MM.1S (cell line): ENCODE results near the gene GPER1.

Source experiments
- DNase-seq: peaks from one replicate; pipeline ENCODE4 v3.0.0-alpha.2; 2015
- H2AFZ ChIP-seq: fragments of 300-600 bp; sonication (generic); 2 replicates; pipeline ENCODE4 v1.6.0; 2016; ENCODE audit warnings: antibody characterized with exemption, low read length
- H3F3A ChIP-seq: fragments of 300-600 bp; sonication (generic); 2 replicates; pipeline ENCODE4 v1.6.1; 2016; ENCODE audit warnings: mild to moderate bottlenecking, antibody characterized with exemption, low read length, moderate library complexity, mixed read lengths; ENCODE audit not compliant: insufficient read depth
- H3K27ac ChIP-seq: fragments of 300-600 bp; sonication (generic); 2 replicates; pipeline ENCODE4 v1.5.1; 2016; ENCODE audit warnings: mild to moderate bottlenecking, low read length
- H3K27me3 ChIP-seq: fragments of 300-600 bp; sonication (generic); replicated peaks from 2 replicates; pipeline ENCODE4 v1.6.0; 2016; ENCODE audit warnings: low read length; ENCODE audit not compliant: insufficient read depth
- H3K36me3 ChIP-seq: fragments of 300-600 bp; sonication (generic); replicated peaks from 2 replicates; pipeline ENCODE4 v1.6.1; 2016; ENCODE audit warnings: mild to moderate bottlenecking, low read length, mixed read lengths; ENCODE audit not compliant: insufficient read depth
- H3K4me1 ChIP-seq: fragments of 300-600 bp; sonication (generic); 2 replicates; pipeline ENCODE4 v1.6.1; 2016; ENCODE audit warnings: low read length, mixed read lengths
- H3K4me2 ChIP-seq: fragments of 300-600 bp; sonication (generic); 2 replicates; pipeline ENCODE4 v1.6.0; 2016; ENCODE audit warnings: low read depth, low read length
- H3K4me3 ChIP-seq: fragments of 300-600 bp; sonication (generic); 2 replicates; pipeline ENCODE4 v1.5.1; 2016; ENCODE audit warnings: low read length, mixed read lengths
- H3K79me2 ChIP-seq: fragments of 300-600 bp; sonication (generic); 2 replicates; pipeline ENCODE4 v1.6.1; 2016; ENCODE audit warnings: mixed run types, low read length, mixed read lengths
- H3K9ac ChIP-seq: fragments of 300-600 bp; sonication (generic); 2 replicates; pipeline ENCODE4 v1.6.1; 2016; ENCODE audit warnings: low read length, mixed read lengths
- H3K9me2 ChIP-seq: fragments of 300-600 bp; sonication (generic); replicated peaks from 2 replicates; pipeline ENCODE4 v1.6.1; 2016; ENCODE audit warnings: mild to moderate bottlenecking, low read length, mixed read lengths; ENCODE audit not compliant: insufficient read depth
- H3K9me3 ChIP-seq: fragments of 300-600 bp; sonication (generic); replicated peaks from 2 replicates; pipeline ENCODE4 v1.6.1; 2016; ENCODE audit warnings: mild to moderate bottlenecking, low read length, mixed read lengths; ENCODE audit not compliant: insufficient read depth
- H4K20me1 ChIP-seq: fragments of 300-600 bp; sonication (generic); 2 replicates; pipeline ENCODE4 v1.6.1; 2016; ENCODE audit warnings: mild to moderate bottlenecking, low read length, moderate library complexity, mixed read lengths; ENCODE audit not compliant: insufficient read depth
- EZH2 ChIP-seq: fragments of 300-600 bp; sonication (generic); optimal IDR thresholded peaks from 2 replicates; pipeline ENCODE3; 2017; ENCODE audit warnings: low read depth, mild to moderate bottlenecking, antibody characterized with exemption, low read length, mixed read lengths
- EZH2phosphoT487 ChIP-seq: fragments of 300-600 bp; sonication (generic); IDR thresholded peaks from 2 replicates; pipeline ENCODE4 v1.6.1; 2018; ENCODE audit warnings: antibody characterized with exemption, low read length
- TF ChIP-seq, protein P1 (sequence below): fragments of 300-600 bp; sonication (generic); IDR thresholded peaks from 2 replicates; pipeline ENCODE4 v1.5.1; 2016; ENCODE audit warnings: antibody characterized with exemption, low read length, mixed read lengths

GPER1 gene

DNA sequence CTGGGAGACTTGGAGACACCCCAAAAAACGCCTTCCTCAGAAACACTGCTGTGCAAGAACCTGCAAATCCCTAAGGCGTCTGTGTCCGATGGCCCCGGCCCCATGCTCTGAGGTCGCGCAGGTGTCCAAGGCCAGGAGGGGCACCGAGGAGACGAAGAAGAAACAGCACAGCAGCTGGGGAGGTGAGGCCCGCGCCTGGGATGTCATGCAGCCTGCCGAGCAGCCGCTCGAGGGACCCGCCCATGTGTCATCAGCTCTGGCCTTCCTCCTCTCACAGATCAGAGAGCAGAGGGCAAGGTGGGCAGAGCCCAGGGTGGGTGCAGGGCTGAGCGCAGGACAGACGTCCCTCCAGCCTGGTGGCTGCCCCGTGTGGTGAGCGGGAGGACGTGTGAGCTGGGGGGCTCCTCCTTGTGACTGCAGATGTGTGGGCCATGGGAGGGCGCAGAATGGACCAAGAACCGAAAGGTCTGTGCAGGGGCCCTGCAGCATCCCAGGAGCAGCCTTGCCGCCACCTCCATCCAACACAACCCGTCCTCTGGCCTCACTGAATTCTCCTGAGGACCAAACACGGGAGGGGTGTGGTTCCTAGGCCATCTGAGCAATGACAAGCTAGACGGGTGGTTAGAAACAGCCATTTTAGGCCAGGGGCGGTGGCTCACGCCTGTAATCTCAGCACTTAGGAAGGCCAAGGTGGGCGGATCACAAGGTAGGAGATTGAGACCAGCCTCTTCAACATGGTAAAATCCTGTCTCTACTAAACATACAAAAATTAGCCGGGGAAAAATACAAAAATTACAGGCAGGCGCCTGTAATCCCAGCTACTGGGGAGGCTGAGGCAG, 13.1 kb upstream of the GPER1 start:
- Histone ChIP-seq H3K36me3 (no peaks in the 10 kb centered on the region), H3F3A (0 out of 2 replicates have a peak, but pooled peaks cover 6% of the 10 kb centered on the region), H4K20me1 (no peaks in the 10 kb centered on the region), H3K9me2 (no peaks in the 10 kb centered on the region), H2AFZ (no peak overlapping the region), H3K4me2 (no peak overlapping the region), H3K9me3 (no peaks in the 10 kb centered on the region), H3K27me3 (no peaks in the 10 kb centered on the region), H3K4me1 (no peaks in the 10 kb centered on the region), H3K27ac (no peak overlapping the region), H3K4me3 (no peak overlapping the region), H3K9ac (no peak overlapping the region), H3K79me2 (no peaks in the 10 kb centered on the region)
- DNase-seq, result no peak
- TF ChIP-seq EZH2, result no peak
- TF ChIP-seq, protein P1, sequence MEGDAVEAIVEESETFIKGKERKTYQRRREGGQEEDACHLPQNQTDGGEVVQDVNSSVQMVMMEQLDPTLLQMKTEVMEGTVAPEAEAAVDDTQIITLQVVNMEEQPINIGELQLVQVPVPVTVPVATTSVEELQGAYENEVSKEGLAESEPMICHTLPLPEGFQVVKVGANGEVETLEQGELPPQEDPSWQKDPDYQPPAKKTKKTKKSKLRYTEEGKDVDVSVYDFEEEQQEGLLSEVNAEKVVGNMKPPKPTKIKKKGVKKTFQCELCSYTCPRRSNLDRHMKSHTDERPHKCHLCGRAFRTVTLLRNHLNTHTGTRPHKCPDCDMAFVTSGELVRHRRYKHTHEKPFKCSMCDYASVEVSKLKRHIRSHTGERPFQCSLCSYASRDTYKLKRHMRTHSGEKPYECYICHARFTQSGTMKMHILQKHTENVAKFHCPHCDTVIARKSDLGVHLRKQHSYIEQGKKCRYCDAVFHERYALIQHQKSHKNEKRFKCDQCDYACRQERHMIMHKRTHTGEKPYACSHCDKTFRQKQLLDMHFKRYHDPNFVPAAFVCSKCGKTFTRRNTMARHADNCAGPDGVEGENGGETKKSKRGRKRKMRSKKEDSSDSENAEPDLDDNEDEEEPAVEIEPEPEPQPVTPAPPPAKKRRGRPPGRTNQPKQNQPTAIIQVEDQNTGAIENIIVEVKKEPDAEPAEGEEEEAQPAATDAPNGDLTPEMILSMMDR, result no peak
- no peak for TF ChIP-seq EZH2phosphoT487

DNA sequence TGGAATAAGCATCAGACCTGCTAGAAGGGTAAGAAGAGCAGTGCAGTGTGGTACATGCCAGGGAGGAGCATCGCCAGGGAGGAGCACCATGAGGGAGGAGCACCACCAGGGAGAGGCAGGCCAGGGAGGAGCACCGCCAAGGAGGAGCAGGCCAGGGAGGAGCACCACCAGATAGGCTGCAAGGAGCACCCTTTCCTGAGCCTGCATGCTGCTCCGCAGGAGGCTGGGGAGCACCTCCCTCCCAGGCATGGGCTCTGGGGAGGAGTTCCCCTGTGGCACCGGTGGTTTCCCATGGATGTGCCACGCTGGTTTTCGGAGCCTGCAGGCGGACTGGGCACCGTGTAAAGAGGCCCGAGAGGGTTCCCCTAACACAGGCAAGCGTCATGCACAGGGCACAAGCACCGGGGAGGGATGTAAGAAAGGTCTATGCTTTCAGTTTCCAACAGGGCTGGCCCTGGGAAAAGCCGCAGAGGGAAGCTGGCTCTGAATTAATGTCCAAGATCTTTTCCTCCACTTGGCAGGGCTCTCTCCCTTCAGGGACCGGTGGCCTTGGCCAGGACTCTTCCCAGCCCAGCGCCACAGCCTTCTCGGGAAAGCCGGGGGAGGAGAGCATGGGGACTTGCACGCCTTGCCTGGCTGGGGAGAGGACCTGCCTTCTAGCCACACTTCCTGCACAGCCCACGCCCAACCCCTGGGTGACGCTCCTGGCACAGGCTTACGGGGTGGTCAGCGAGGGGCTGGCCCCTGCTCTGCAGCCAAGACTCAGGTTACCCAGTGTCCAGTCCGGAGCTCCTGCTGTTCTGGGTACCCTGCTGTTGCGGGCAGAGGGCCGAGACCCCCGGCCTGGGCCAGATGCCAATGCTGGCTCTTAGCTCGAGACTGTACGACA, 11.5 kb upstream of the GPER1 start:
- Histone ChIP-seq H3K27ac (no peak overlapping the region), H4K20me1 (no peaks in the 10 kb centered on the region), H3K9me3 (no peaks in the 10 kb centered on the region), H3K36me3 (no peaks in the 10 kb centered on the region), H3K9ac (no peak overlapping the region), H3K9me2 (no peaks in the 10 kb centered on the region), H3K4me1 (no peaks in the 10 kb centered on the region), H3F3A (no peaks in the 10 kb centered on the region), H3K4me3 (no peak overlapping the region), H3K79me2 (no peaks in the 10 kb centered on the region), H3K27me3 (no peaks in the 10 kb centered on the region), H2AFZ (no peak overlapping the region), H3K4me2 (no peak overlapping the region)
- no peak for DNase-seq
- TF ChIP-seq EZH2, result no peak
- no peak for TF ChIP-seq EZH2phosphoT487
- TF ChIP-seq, protein P1, result no peak

DNA sequence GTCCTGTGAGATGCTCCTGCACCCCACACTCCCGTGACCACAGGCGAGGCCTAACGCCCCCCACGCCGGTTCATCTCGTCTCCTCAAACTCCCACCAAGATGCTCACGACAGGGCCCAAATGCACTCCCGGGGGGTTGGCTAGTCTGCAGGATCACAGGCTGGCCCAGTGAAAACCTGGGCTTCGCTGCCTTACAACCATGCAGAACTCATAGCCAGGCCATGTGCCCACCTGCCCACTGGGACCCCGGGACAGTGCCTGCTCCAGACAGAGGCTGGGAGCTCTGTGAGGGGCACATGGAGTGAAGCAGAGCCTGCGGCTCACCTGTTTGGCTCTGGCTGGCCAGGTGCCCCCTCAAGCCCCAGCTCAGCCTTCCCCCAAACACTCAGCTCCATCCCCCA, 9.4 kb upstream of the GPER1 start:
- Histone ChIP-seq H3K9ac (no peak overlapping the region), H2AFZ (no peak overlapping the region), H3K4me2 (no peak overlapping the region), H3K9me3 (no peaks in the 10 kb centered on the region), H3K27ac (no peak overlapping the region), H4K20me1 (no peaks in the 10 kb centered on the region), H3K4me3 (no peak overlapping the region), H3K4me1 (no peaks in the 10 kb centered on the region), H3K27me3 (no peaks in the 10 kb centered on the region), H3F3A (no peaks in the 10 kb centered on the region), H3K9me2 (no peaks in the 10 kb centered on the region), H3K36me3 (no peaks in the 10 kb centered on the region), H3K79me2 (no peaks in the 10 kb centered on the region)
- no peak for DNase-seq
- TF ChIP-seq EZH2 (no peak), EZH2phosphoT487 (no peak)
- TF ChIP-seq, protein P1, result no peak
